GM12864 (cell line): ENCODE data around the gene MGMT.

Experiments used
- DNase-seq: peaks from one replicate; pipeline ENCODE4 v3.0.0-alpha.2; 2011; ENCODE audit warnings: low read depth
- H3K4me3 ChIP-seq: 2 replicates; pipeline ENCODE4 v1.5.1; 2011; ENCODE audit warnings: mild to moderate bottlenecking, low read depth, low read length, control low read depth
- CTCF ChIP-seq: IDR thresholded peaks from 2 replicates; pipeline ENCODE4 v1.5.1; 2011; ENCODE audit warnings: low read depth, mild to moderate bottlenecking, moderate library complexity, low read length, control low read depth, inconsistent platforms; ENCODE audit errors: missing control alignments

The MGMT gene

GRCh38 chr10:129764901-129765663 is 298.0 kb downstream of the MGMT start:
- DNase-seq = no peak
- no peak for TF ChIP-seq CTCF
- H3K4me3 ChIP-seq = no peak overlapping the region

- H3K4me3 ChIP-seq = no peak overlapping the region
- no peak for DNase-seq
- TF ChIP-seq CTCF = no peak
These were observed 298.9 kb downstream of the MGMT start for GRCh38 chr10:129765664-129766550.

DNA sequence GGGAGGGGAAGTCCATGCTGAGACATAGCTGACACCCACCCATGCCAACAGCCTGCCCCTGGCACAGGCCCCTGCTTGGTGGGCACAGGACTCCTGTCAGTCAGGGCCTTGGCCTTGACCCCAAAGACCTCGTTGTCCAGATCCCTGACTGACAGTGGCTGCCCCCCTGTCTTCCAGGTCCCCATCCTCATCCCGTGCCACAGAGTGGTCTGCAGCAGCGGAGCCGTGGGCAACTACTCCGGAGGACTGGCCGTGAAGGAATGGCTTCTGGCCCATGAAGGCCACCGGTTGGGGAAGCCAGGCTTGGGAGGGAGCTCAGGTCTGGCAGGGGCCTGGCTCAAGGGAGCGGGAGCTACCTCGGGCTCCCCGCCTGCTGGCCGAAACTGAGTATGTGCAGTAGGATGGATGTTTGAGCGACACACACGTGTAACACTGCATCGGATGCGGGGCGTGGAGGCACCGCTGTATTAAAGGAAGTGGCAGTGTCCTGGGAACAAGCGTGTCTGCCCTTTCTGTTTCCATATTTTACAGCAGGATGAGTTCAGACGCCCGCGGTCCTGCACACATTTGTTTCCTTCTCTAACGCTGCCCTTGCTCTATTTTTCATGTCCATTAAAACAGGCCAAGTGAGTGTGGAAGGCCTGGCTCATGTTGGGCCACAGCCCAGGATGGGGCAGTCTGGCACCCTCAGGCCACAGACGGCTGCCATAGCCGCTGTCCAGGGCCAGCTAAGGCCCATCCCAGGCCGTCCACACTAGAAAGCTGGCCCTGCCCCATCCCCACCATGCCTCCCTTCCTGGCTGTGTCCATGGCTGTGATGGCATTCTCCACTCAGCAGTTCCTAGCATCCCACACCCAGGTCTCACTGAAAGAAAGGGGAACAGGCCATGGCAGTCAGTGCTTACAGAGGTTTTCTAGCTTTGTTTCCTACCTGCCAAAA is 299.8 kb downstream of the MGMT start:
- H3K4me3 ChIP-seq = no peak overlapping the region
- no peak for TF ChIP-seq CTCF
- no peak for DNase-seq

GRCh38 chr10:129767751-129768150 is 300.7 kb downstream of the MGMT start:
- DNase-seq = no peak
- H3K4me3 ChIP-seq = no peak overlapping the region
- TF ChIP-seq CTCF = no peak

DNA sequence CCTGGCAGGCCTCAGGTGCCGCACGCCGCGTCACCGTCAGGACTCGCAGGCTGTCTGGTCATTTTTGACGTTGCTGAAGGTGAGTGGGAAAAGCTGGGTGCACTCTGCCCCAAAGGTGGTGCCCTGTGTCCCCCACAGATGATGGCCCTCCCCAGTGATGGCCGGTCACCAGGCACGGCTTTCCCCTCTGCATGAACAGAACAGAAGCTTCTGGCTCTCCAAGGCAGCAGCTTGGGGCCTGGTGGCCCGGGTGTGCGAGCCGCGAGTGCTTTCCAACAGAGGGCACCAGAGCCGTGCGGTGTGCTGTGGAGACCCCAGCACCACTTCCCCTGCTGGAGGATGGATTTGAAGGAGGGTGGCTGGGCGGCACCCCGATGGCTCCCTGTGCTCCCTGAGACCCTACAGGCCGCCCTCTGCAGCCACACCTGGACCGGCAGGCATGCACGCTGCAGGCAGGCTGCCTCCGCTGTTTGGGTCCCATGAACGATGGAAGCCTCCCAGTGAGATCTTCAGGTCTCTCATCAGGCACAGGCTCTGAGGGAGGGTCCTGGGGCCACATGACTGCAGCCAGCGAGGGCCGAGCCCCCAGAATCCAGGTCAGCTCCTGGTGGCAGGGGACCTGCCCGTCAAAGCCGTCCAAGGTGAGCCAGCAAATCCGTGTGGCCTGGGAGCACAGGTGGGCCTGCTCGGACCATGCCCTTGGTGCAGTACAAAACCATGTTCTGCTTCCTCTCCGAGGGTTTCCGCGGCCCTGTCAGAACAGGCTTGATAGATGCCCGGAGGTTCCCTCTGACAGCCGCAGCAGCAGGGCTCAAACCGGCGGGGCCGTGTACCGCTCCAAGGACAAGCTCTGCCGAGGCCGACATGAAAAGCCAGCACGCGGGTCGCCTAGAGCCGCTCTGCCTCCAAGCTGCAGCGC is 301.7 kb downstream of the MGMT start:
- no peak overlapping the region for H3K4me3 ChIP-seq
- no peak for TF ChIP-seq CTCF
- no peak for DNase-seq
